GM12878 (cell line): ENCODE results near the gene CCDC97. TPM values are rescaled to one million over a fixed set of nuclear protein-coding genes. Genes with fewer than 3 reads are reported as not detected.

Experiments used
- ATAC-seq: fragments of 200-7000 bp; cut with Tn5 transposase; 3 replicates; pipeline ENCODE4 v1.9.1; 2020; ENCODE audit warnings: mild to moderate bottlenecking, moderate library complexity
- BruUV-seq: library from RNA; stranded (reverse); fragments of 400-500 nt; replicated peaks from 2 replicates; lab custom pipeline; 2021; lab: Mats Ljungman, UMichigan
- CTCF ChIA-PET: fragments of 300-600 bp; sonication (Branson Sonifier 250); formaldehyde crosslinking; extraction: SDS; loops from one replicate; lab custom pipeline; 2021; ENCODE audit warnings: inconsistent platforms; lab: Yijun Ruan, JAX
- POLR2A ChIA-PET: fragments of 350-600 bp; formaldehyde crosslinking; extraction: SDS; loops from one replicate; lab custom pipeline; 2021; ENCODE audit warnings: inconsistent platforms; lab: Charles Lee
- RAD21 ChIA-PET: fragments of 300-600 bp; sonication (Branson Sonifier 250); formaldehyde crosslinking; loops from one replicate; lab custom pipeline; 2023; ENCODE audit warnings: antibody characterized with exemption; ENCODE audit not compliant: unreplicated experiment; lab: Charles Lee
- SMC1A ChIA-PET: fragments of 300-600 bp; sonication (Branson Sonifier 250); formaldehyde crosslinking; loops from one replicate; lab custom pipeline; 2023; ENCODE audit not compliant: unreplicated experiment, uncharacterized antibody; lab: Charles Lee
- DNase-seq: peaks from one replicate; pipeline ENCODE4 v3.0.0-alpha.2; 2011; ENCODE audit warnings: low read depth, low spot score
- FAIRE-seq: peaks from 3 replicates; lab custom pipeline; 2011; peaks lifted over from hg19 to GRCh38; lab: Jason Lieb, UNC
- H2AFZ ChIP-seq: 2 replicates; pipeline ENCODE4 v1.6.0; 2011; ENCODE audit warnings: low read depth, low read length, control low read depth; ENCODE audit not compliant: control insufficient read depth
- H3K27ac ChIP-seq: 2 replicates; pipeline ENCODE4 v1.5.1; 2011; ENCODE audit warnings: control low read depth; ENCODE audit not compliant: control insufficient read depth, insufficient read depth
- H3K27me3 ChIP-seq, 2 experiments: replicated peaks in 1 of 2; 2 replicates each; pipeline versions ENCODE4 v1.6.0 to v1.6.1; 2011; ENCODE audit warnings: low read length in 1 of 2; ENCODE audit not compliant: control insufficient read depth in 2 of 2, insufficient read depth in 2 of 2
- H3K36me3 ChIP-seq, 2 experiments: 2 replicates each; pipeline ENCODE4 v1.5.1; 2011; ENCODE audit warnings: low read length in 1 of 2; ENCODE audit not compliant: control insufficient read depth in 2 of 2, insufficient read depth in 2 of 2
- H3K4me1 ChIP-seq: 2 replicates; pipeline ENCODE4 v1.6.1; 2011; ENCODE audit warnings: mild to moderate bottlenecking, low read length, moderate library complexity, mixed read lengths; ENCODE audit not compliant: control insufficient read depth, insufficient read depth
- H3K4me2 ChIP-seq: 2 replicates; pipeline ENCODE4 v1.6.0; 2011; ENCODE audit warnings: control low read depth; ENCODE audit not compliant: control insufficient read depth, insufficient read depth
- H3K4me3 ChIP-seq: fragments of 200-600 bp; sonication (generic); 2 replicates; pipeline ENCODE4 v1.5.1; 2016
- H3K79me2 ChIP-seq: 2 replicates; pipeline ENCODE4 v1.6.0; 2011; ENCODE audit warnings: low read length; ENCODE audit not compliant: control insufficient read depth, insufficient read depth
- H3K9ac ChIP-seq: 2 replicates; pipeline ENCODE4 v1.8.0; 2011; ENCODE audit warnings: low read length, control low read depth, mixed read lengths; ENCODE audit not compliant: control insufficient read depth, insufficient read depth
- H3K9me3 ChIP-seq: replicated peaks from 3 replicates; pipeline ENCODE4 v1.5.1; 2011; ENCODE audit warnings: mild to moderate bottlenecking, low read length; ENCODE audit not compliant: control insufficient read depth, insufficient read depth
- H4K20me1 ChIP-seq: 2 replicates; pipeline ENCODE4 v1.6.0; 2011; ENCODE audit not compliant: control insufficient read depth, insufficient read depth
- CBX3 ChIP-seq: fragments of 200-600 bp; sonication (generic); IDR thresholded peaks from 2 replicates; pipeline ENCODE4 v1.6.1; 2016; ENCODE audit warnings: low read depth, borderline replicate concordance
- E2F8 ChIP-seq: fragments of 450-650 bp; IDR thresholded peaks from 2 replicates; pipeline ENCODE4 v1.6.1; 2018; ENCODE audit warnings: mild to moderate bottlenecking, low read depth, moderate library complexity; ENCODE audit not compliant: partially characterized antibody
- HDAC2 ChIP-seq: fragments of 200-600 bp; sonication (generic); IDR thresholded peaks from 2 replicates; pipeline ENCODE4 v1.6.1; 2017
- IKZF2 ChIP-seq, 2 experiments: fragments of 450-650 bp; IDR thresholded peaks; 2 replicates each; pipeline ENCODE4 v1.6.1; 2017; ENCODE audit warnings: mild to moderate bottlenecking in 2 of 2, moderate library complexity in 2 of 2
- LARP7 ChIP-seq: fragments of 450-650 bp; IDR thresholded peaks from 2 replicates; pipeline ENCODE4 v1.6.1; 2017; ENCODE audit warnings: mild to moderate bottlenecking
- RAD21 ChIP-seq: IDR thresholded peaks from 2 replicates; pipeline ENCODE4 v1.6.1; 2011; ENCODE audit warnings: mild to moderate bottlenecking, low read depth, low read length, moderate library complexity; ENCODE audit not compliant: insufficient read depth
- SMAD5 ChIP-seq: IDR thresholded peaks from 2 replicates; pipeline ENCODE4 v1.6.1; 2016; ENCODE audit warnings: antibody characterized with exemption, low read depth
- SPI1 ChIP-seq: IDR thresholded peaks from 2 replicates; pipeline ENCODE4 v1.6.1; 2011; ENCODE audit warnings: low read depth, mild to moderate bottlenecking, low read length, moderate library complexity, borderline replicate concordance; ENCODE audit not compliant: insufficient read depth
- TARDBP ChIP-seq: IDR thresholded peaks from 2 replicates; pipeline ENCODE4 v1.6.1; 2016; ENCODE audit warnings: borderline replicate concordance
- USF1 ChIP-seq: IDR thresholded peaks from 2 replicates; pipeline ENCODE4 v1.6.1; 2011; ENCODE audit warnings: borderline replicate concordance, low read depth, mild to moderate bottlenecking, moderate library complexity, mixed read lengths, low read length; ENCODE audit not compliant: insufficient read depth; ENCODE audit errors: extremely low read length
- ZSCAN29 ChIP-seq: fragments of 450-650 bp; IDR thresholded peaks from 2 replicates; pipeline ENCODE4 v1.6.1; 2017; ENCODE audit warnings: mild to moderate bottlenecking, moderate library complexity
- WGBS: methylation state at CpG from one replicate; pipeline ENCODE4 v1.1.6; 2016; ENCODE audit warnings: low lambda C conversion rate; ENCODE audit not compliant: insufficient replicate concordance, insufficient coverage; ENCODE audit errors: missing lambda C conversion rate; 5-methylcytosine and 5-hydroxymethylcytosine counted together
- in situ Hi-C: fragments of 300-500 bp; cut with MboI; formaldehyde crosslinking; loops from 9 replicates; pipeline ENCODE4 v1.14.3; 2018; ENCODE audit warnings: mixed read lengths
- intact Hi-C: fragments of 100-400 bp; cut with micrococcal nuclease; formaldehyde crosslinking; loops from one replicate; pipeline ENCODE4 v1.14.2; 2022; ENCODE audit not compliant: unreplicated experiment
- polyA plus RNA-seq, 11 experiments: library from polyadenylated mRNA; depleted of rRNA in 4 of 11; unstranded in 6 of 11; stranded (reverse) in 5 of 11; fragments of >200 nt; fragmentation: Nextera tagmentation in 4 of 11; fragmentation: Illumina TruSeq in 1 of 11; extraction: Ambion mirVana in 4 of 11; extraction: Trizol in 1 of 11; gene quantifications; 1 replicate in 1 of 11; 2 replicates in 10 of 11; pipeline versions ENCODE4 v1.2.1 to v1.2.3, GENCODE V29; 2011 to 2016; ENCODE audit warnings: inconsistent platforms in 2 of 11, missing spikeins in 2 of 11, low read depth in 1 of 11
- total RNA-seq, 4 experiments: library from RNA; depleted of rRNA in 3 of 4; stranded (reverse); fragments of >200 nt in 3 of 4; fragmentation: Illumina TruSeq in 1 of 4; extraction: Trizol in 1 of 4; gene quantifications; 2 replicates each; pipeline versions ENCODE4 v1.2.1 to v1.2.3, GENCODE V29; 2013 to 2021
- TF ChIP-seq, protein P1 (sequence below): IDR thresholded peaks from 2 replicates; pipeline ENCODE4 v1.6.1; 2011; ENCODE audit warnings: borderline replicate concordance, low read depth, mild to moderate bottlenecking, moderate library complexity, low read length; ENCODE audit not compliant: insufficient read depth, poor library complexity, severe bottlenecking
- TF ChIP-seq, protein P2 (sequence below): fragments of 450-650 bp; IDR thresholded peaks from 2 replicates; pipeline ENCODE4 v1.6.1; 2016; ENCODE audit warnings: mild to moderate bottlenecking, moderate library complexity, borderline replicate concordance

Gene CCDC97
- total and polyA plus RNA-seq, 10 of the 15 experiments (the other 5 are each of a cell fraction or from before 2014, with no cell fraction given), result 1.8 to 34.1 (median 18.8) TPM

- TF ChIP-seq, protein P1, sequence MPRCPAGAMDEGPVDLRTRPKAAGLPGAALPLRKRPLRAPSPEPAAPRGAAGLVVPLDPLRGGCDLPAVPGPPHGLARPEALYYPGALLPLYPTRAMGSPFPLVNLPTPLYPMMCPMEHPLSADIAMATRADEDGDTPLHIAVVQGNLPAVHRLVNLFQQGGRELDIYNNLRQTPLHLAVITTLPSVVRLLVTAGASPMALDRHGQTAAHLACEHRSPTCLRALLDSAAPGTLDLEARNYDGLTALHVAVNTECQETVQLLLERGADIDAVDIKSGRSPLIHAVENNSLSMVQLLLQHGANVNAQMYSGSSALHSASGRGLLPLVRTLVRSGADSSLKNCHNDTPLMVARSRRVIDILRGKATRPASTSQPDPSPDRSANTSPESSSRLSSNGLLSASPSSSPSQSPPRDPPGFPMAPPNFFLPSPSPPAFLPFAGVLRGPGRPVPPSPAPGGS, result no peak
- no peak for TF ChIP-seq SPI1
Observed at GRCh38 chr19:41269571-41269970, 40.4 kb upstream of the CCDC97 start (continued).

DNA sequence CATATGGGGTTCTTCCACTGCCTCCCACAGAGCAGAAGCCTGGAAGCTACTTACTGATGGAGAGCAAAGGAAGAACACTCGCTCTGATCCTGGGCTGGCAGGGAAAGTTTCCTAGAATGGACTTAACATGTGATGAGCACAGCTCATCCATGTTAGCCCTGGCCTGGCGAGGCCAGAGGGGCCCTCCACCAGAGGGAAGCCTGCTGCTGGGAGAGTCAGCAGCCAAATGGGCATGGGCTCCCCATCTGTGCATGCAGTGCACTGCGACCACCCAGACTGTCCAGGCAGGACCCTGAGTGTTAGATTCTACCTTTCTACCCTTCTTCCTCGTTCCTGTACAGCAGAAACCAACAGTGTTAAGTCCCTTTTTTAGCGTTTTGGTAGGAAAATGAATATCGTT, 36.9 kb upstream of the CCDC97 start:
- SMC1A ChIA-PET, result interaction anchor here (1.0 kb wide), 1 partner anchor 10 kb away, joined by 3 read pairs; no protein-coding TSS in a partner anchor
- in situ Hi-C loops (no loop called here), intact Hi-C loops (no loop called here)
- no peaks in the 10 kb centered on the region for H3K9me3 ChIP-seq
- H2AFZ ChIP-seq, result no peak overlapping the region
- H4K20me1 ChIP-seq, result no peaks in the 10 kb centered on the region
- no TSS peak for BruUV-seq
- H3K36me3 ChIP-seq, result peaks cover 51 to 62% of the 10 kb centered on the region in 2 experiments
- POLR2A ChIA-PET, result no interaction called here
- CTCF ChIA-PET, result no interaction called here
- RAD21 ChIA-PET, result no interaction called here
- peaks cover 17% of the 10 kb centered on the region for H3K79me2 ChIP-seq
- no peak for FAIRE-seq
- TF ChIP-seq, protein P2, sequence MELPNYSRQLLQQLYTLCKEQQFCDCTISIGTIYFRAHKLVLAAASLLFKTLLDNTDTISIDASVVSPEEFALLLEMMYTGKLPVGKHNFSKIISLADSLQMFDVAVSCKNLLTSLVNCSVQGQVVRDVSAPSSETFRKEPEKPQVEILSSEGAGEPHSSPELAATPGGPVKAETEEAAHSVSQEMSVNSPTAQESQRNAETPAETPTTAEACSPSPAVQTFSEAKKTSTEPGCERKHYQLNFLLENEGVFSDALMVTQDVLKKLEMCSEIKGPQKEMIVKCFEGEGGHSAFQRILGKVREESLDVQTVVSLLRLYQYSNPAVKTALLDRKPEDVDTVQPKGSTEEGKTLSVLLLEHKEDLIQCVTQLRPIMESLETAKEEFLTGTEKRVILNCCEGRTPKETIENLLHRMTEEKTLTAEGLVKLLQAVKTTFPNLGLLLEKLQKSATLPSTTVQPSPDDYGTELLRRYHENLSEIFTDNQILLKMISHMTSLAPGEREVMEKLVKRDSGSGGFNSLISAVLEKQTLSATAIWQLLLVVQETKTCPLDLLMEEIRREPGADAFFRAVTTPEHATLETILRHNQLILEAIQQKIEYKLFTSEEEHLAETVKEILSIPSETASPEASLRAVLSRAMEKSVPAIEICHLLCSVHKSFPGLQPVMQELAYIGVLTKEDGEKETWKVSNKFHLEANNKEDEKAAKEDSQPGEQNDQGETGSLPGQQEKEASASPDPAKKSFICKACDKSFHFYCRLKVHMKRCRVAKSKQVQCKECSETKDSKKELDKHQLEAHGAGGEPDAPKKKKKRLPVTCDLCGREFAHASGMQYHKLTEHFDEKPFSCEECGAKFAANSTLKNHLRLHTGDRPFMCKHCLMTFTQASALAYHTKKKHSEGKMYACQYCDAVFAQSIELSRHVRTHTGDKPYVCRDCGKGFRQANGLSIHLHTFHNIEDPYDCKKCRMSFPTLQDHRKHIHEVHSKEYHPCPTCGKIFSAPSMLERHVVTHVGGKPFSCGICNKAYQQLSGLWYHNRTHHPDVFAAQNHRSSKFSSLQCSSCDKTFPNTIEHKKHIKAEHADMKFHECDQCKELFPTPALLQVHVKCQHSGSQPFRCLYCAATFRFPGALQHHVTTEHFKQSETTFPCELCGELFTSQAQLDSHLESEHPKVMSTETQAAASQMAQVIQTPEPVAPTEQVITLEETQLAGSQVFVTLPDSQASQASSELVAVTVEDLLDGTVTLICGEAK, result no peak
- TF ChIP-seq SMAD5, result no peak
- TF ChIP-seq USF1, result no peak
- no peak for TF ChIP-seq CBX3
- TF ChIP-seq RAD21, result no peak
- TF ChIP-seq IKZF2 (IDR thresholded peaks at IDR 0.05), result no peak
- TF ChIP-seq HDAC2, result no peak
- TF ChIP-seq ZSCAN29, result no peak
- no peak for TF ChIP-seq LARP7
- TF ChIP-seq TARDBP, result no peak
- no peak for TF ChIP-seq E2F8
- H3K4me2 ChIP-seq, result no peak overlapping the region
- no peaks in the 10 kb centered on the region for H3K4me1 ChIP-seq
- 75% methylated on average over 6 of the region's 6 CpGs for WGBS
- H3K4me3 ChIP-seq, result no peak overlapping the region
- H3K9ac ChIP-seq, result no peak overlapping the region
- no peak for ATAC-seq
- no peaks in the 10 kb centered on the region for H3K27me3 ChIP-seq
- DNase-seq, result no peak
- H3K27ac ChIP-seq, result no peak overlapping the region
